HG03064 (cell line): Measurements from ENCODE around the gene CST9.

Experiments
- ATAC-seq: cut with Tn5 transposase; IDR thresholded peaks from one replicate; pipeline ENCODE4 v1.9.1; 2021; ENCODE audit warnings: low read depth; ENCODE audit not compliant: unreplicated experiment

CST9 gene, protein sequence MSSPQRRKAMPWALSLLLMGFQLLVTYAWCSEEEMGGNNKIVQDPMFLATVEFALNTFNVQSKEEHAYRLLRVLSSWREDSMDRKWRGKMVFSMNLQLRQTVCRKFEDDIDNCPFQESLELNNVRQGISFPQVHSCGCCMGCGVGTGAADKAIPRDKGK

GRCh38 chr20:23605867-23606651 is at the start of gene CST9:
Gene CST9 (minus strand): TSS chr20:23605917. CDS start chr20:23605864, 53 bp downstream.
- ATAC-seq, result no peak

- ATAC-seq, result no peak
Measured at GRCh38 chr20:23654717-23655116, 49.0 kb upstream of the CST9 start.

DNA sequence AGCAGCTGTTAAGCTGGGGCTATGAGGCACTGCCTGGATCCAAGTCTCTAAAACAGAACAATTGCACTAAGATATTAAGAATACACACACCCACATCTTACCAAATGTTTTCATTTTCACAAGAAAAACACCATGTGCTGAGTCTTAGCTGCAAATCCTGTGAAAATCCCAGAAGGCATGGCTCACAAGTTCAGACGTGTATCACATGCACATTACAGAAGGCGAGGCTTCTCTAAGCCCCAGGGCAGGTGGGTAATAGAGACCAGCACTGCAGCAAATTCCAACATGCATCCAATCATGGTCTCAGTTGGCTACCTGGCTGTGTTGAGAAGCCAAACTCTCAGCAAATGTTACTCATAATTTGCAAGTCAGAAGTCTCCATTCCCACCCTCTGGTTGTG is 48.3 kb upstream of the CST9 start:
- ATAC-seq, result no peak

DNA sequence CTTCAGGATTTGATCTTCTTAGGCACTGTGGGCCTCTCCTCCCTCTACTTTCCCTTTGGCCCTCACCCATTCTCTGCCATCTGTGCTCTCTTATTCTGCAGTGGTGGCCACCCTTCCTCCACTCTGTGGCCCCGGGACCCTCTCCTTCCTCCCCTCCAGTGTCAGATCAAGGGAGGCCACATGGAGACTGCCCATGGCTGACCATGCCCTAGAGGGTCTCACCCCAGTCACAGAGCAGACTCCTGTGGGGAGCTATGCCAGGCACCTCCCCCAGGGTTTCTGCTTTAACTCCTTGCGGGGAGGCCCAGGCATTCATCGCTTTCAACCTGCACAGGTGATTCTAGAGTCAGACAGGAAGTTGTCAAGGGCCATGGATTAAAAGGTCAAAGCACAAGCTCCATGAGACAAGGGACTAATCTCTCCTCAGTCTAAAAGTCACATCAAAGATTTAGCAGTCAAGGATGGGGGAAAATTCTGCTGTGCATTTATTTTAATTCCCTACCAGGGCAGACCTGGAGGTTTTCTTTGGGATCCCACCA is 47.8 kb upstream of the CST9 start:
- ATAC-seq, result no peak

GRCh38 chr20:23652926-23653325 is 47.2 kb upstream of the CST9 start:
- no peak for ATAC-seq

- no peak for ATAC-seq
Measured at GRCh38 chr20:23652371-23652770, 46.7 kb upstream of the CST9 start.

DNA sequence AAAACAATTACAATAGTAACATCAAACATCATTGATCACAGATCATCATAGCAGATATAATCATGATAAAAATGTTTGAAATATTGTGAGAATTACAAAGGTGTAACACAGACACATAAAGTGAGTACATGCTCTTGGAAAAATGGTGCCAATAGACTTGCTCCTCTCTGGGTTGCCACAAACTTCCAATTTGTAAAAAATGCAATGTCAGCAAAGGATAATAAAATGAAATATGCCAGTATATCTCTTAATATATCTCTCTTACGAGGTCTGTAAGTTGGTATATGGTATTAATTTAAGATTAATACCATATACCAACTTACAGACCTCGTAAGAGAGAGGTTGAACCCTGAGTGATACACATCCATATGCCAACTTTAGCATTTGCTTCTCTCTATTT is 45.4 kb upstream of the CST9 start:
- ATAC-seq, result no peak

- no peak for ATAC-seq
Measured at GRCh38 chr20:23649830-23650417, 44.2 kb upstream of the CST9 start.

GRCh38 chr20:23649242-23649641 is 43.5 kb upstream of the CST9 start:
- ATAC-seq, result no peak

- ATAC-seq, result no peak
Measured at GRCh38 chr20:23647346-23647745, 41.6 kb upstream of the CST9 start.

DNA sequence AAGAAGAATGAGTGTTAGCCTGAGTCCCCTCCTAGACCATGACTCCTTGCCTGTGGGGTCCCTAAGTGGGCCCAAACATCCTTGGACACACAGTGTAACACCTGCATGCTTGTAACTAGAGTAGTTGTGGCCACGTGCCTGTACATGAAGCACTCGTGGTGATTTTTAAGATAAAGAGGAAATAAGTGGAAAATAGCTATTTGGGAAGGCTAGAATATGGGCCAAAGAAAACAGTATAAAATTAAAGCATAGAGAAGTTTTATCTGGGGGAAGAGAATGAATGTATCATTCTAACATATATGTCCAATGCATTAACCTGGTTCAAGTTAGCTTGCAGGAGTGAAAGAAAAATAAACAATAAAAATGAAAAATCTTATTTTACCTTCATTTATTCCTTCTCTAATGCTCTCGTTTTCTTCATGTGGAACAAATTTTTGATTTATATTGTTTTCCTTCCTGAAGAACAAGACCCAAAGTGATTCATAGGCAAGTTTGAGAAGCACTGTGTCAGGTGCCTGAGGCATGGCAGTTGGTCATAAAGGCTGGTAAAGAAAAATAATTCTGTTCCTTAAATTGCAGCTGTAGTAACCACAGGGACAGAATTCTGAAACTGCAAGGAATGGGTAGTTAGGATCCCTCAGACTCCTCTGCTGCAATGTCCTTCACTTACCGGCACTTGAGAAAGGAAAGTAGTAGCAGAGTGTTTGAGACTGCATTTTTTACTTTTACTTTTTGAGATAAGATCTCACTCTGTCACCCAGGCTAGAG is 40.6 kb upstream of the CST9 start:
- no peak for ATAC-seq

DNA sequence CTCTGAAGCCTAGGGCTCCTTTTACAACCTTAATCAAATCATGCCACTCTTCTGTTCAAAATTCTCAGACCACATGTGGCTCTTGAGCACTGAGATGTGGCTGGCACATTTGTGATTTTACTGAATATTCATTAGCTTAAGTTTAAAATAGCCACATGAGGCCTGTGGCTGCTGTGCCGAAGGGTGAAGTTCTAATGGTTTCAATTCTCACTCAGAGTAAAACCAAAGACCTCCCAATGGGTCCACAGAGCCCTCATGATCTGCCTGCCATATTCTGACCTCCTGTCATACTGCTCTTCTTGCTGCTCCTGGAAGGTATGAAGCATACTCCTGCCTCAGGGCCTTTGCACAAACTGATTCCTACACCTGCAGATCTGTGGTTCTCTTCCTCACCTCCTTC is 39.9 kb upstream of the CST9 start:
- no peak for ATAC-seq

DNA sequence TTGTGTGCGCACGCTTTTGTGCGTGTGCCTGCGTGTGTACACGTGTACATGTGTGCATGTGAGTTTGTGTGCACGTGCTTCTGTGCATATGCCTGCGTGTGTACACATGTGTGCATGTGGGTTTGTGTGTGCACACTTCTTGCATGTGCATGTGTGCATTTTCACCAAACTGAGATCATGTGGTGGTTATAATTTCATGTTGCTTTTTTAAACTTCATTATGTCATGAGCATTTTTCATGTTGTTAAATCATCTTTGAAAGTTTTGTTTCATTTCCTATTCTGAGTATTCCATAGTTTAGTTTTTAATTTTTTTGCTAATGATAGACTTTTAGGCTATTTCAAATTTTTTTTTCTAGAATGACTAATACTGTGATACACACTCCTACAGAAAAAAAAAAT is 38.4 kb upstream of the CST9 start:
- ATAC-seq, result no peak

GRCh38 chr20:23643659-23644058 is 37.9 kb upstream of the CST9 start:
- no peak for ATAC-seq

DNA sequence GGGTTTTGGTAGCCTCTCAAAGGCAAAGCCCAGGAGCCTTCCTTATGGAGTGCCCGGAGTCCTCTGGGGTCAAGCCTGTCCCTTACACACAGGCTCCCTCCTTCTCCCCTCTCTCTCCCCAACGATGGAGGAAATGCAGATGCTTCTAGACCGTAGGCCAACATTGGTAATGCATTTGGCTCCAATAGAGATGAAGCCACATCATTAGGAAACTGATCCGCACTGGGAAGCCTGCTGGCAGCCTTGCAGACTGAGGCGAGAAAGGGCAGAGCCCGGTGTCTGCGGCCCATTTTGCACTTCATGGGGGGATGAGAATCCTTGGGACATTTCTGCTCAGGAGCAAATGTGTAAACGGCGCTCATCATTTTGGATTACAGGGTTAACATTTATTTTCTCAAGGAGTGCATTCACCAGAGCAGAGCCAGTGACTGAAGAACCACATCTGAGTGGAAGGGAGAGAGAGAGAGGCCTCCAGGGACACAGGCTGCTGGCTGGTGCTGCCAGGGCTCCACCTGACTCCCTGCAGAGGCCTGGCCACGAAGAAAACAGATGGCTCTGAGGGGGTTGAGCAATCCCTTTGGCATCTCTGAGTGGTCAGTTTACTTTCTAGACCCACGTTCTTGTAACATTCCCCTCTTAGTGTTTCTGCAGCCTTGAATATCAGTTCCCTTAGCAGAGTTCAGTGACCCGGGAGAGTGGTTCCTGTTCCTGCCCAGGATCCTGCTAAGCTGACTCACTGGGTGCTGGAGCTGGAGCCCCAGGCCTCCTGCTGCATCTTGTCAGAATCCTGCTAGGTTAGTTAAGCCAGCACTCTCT is 36.4 kb upstream of the CST9 start:
- ATAC-seq, result no peak

DNA sequence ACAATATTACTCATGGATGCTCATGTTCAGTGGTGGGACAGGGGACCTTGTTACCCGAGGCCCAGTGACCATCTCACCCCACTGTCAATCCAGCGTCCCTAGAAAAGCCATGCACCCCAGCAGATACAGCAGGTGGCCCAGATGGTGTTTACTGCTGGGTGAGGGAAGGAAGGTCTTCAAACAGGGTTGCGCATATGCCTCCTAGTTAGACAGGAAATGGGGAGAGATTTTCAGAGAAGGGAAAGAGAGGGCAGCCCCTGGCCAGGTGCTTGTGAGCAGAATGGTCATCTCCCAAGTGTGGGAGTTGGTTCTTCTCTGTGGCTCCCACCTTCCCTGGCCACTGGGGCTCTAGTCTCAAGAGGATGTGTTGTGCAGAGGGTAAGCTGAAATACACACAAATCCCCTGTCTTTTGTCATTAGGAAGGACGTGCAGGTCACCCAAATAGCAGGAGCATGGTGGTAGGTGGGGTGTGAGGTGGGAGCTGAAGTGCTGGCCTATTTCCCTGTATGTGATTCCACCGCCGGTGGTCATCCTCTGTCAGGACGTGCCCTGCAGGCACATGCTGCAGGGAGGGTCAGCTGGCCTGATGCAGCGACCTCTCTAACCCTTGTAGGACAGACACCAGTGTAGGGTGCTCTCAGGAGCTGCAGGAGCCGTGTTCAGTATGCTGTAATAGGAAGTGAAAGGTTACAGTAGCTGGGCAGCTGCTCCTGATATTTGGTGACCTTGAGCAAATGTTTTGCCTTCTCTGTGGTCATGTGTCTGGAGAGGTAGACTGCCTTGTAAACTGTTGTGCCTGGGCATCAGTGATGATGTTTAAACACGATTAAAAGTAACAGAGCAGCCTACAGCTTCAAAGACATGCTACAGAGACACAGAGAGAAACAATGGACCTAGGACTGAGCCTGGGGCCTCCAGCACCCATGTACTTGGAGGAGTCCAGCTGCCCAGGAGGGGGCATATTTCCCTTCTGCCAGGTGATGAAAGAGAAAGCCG is 35.3 kb upstream of the CST9 start:
- no peak for ATAC-seq

DNA sequence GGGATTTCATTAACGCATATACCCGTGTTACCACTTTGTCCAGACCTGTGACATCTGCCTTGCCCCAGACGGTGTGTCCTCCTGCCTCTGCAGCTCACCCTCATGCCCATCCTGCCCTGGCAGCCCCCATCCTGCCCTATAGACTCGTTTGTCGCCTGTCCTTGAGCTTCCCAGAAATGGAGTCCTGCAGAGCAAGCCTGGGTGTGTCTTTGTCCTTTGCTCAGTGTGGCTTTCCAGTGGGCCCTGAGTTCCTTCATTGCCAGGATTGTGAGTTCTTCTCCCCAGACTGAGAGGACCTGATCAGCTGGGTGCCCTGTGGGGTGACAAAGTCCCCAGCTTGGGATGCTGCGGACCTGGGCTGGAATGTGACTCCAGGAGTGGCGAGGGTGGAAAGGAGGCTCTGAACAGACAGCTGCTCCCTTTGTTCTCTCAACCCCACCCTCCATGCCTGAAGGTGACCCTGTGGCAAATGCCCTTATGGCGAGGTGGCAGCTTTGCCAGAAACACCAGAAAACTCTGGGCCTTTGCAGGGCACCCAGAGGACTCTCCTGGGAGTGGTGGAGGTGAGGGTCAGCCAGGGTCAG is 34.4 kb upstream of the CST9 start:
- no peak for ATAC-seq

DNA sequence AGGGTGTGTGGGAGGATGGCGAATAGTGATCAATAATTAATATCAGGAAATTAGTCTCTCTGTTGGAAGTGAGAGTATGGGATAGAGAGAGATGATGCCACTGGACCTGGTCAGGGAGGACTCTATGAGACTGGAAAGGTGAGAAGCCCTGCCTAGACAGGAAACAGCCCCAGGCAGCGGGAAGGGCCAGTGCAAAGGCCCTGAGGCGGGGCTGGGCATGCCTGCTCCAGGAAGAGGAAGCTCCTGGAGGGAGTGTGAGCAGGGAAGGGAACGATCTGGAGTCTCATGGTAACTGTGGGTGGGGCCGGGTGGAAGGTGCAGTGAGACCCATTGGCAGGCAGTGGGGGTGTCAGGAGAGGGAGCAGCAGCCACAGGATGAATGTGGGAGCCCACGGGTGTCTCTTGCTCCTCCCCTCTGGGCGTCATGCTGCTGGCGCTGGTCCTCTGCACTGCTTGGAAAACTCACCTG is 33.8 kb upstream of the CST9 start:
- no peak for ATAC-seq

DNA sequence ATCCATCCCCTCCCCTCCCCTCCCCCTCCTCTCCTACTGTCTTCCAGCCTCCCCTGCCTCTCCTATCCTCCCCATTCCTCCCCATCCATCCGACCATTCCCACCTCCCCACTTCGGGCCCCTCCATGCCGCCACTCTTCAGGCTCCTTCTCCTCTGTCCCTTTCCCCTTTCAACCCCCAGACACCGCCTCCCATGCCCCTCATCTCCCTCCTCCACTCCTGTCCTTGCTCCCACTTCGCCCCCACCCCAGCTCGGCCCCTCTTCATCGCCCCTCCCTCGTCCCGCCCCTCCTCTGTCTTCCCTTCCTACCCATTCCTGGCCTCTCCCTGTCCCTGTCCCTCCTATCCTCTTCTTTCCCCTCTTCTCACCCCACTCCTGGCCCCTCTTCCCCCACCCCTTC is 32.6 kb upstream of the CST9 start:
- no peak for ATAC-seq
